T47D (cell line): ENCODE results near the gene CYSLTR2.

Experiments
- DNase-seq, 2 experiments: peaks; one replicate each; pipeline versions ENCODE4 v3.0.0 to v3.0.0-alpha.2; 2011 to 2012; ENCODE audit warnings: low read depth in 1 of 2, low spot score in 1 of 2
- JUND ChIP-seq: IDR thresholded peaks from 2 replicates; pipeline ENCODE4 v1.6.1; 2012; ENCODE audit warnings: low read depth
- in situ Hi-C: cut with HindIII; loops from 2 replicates; pipeline ENCODE4 v1.10.0; 2016; ENCODE audit warnings: low sequenced_read_pairs, low pct_unique_long_range_greater_than_20kb

Gene CYSLTR2

DNA sequence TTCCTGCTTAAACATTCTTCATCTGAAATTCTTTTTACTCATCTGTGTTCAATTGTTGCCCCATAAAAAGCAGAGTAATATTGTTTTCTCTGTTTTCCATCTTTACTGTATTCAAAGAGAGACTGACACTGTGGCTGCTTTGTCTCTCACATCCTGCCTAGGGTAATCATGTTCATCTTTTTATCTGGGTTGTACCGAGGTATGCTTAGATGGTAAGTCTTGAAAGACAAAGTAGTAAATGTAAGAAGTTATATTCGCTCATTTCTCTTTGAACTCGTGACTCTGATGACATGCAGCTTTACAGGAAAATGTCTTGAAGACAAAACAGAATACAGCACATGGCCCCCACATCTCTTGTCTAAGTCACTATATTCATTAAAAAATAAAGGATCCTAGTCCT, 20.0 kb upstream of the CYSLTR2 start:
- in situ Hi-C loops, result no loop called here
- no peak for TF ChIP-seq JUND
- DNase-seq, result no peak

GRCh38 chr13:48634636-48635035, 19.1 kb upstream of the CYSLTR2 start:
- in situ Hi-C loops, result no loop called here
- DNase-seq, result no peak
- TF ChIP-seq JUND, result no peak

- no peak for DNase-seq
- in situ Hi-C loops, result no loop called here
- TF ChIP-seq JUND, result no peak
Observed at GRCh38 chr13:48635478-48635877, 18.3 kb upstream of the CYSLTR2 start.

- in situ Hi-C loops, result no loop called here
- DNase-seq, result no peak
- TF ChIP-seq JUND, result no peak
Observed at GRCh38 chr13:48636550-48636949, 17.2 kb upstream of the CYSLTR2 start.

- no peak for DNase-seq
- TF ChIP-seq JUND, result no peak
- in situ Hi-C loops, result no loop called here
Observed at GRCh38 chr13:48637601-48638000, 16.1 kb upstream of the CYSLTR2 start.

- TF ChIP-seq JUND, result no peak
- in situ Hi-C loops, result no loop called here
- no peak for DNase-seq
Observed at GRCh38 chr13:48640767-48641166, 13.0 kb upstream of the CYSLTR2 start.

GRCh38 chr13:48641404-48641803, 12.3 kb upstream of the CYSLTR2 start:
- in situ Hi-C loops, result no loop called here
- no peak for DNase-seq
- TF ChIP-seq JUND, result no peak

DNA sequence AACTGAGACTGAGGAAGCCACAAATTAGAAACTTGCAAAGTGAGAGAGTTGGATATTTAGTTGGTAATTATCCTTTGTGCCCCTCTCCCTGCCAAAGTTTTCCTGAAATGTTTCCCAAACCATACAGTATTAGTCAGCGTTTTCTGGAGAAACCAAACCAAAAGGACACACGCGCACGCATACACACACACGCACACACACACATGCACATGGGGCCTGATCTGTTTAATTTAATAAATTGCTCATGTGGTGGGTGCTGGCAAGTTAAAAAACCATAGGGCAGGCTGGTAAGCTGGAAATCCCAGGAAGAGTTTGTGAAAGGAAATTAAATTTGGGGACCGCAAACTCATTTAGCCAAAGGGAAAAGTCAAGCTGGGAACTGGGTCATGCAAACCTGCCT, 11.7 kb upstream of the CYSLTR2 start:
- TF ChIP-seq JUND, result no peak
- in situ Hi-C loops, result no loop called here
- DNase-seq, result no peak

GRCh38 chr13:48643159-48643558, 10.6 kb upstream of the CYSLTR2 start:
- TF ChIP-seq JUND, result no peak
- DNase-seq, result no peak
- in situ Hi-C loops, result no loop called here

GRCh38 chr13:48644141-48644540, 9.6 kb upstream of the CYSLTR2 start:
- in situ Hi-C loops, result no loop called here
- TF ChIP-seq JUND, result no peak
- no peak for DNase-seq

DNA sequence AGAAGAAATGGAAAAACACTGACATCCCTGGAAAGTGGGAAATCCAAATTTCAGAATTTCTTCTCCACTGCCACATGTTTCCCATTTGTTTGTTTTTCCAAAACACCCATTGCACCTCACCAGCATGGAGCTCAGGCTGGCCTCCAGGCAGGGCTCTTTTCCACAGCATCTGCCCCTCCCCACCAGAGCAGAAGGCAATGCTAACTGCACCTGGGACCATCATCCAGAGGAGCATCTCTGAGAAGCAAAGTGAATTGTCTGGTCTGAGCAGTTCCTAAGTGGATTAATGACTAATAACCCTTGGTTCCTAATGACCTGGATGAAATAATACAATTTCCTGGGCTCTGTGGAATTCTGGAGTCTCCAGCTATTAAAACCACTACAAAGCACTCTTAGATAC, 8.8 kb upstream of the CYSLTR2 start:
- in situ Hi-C loops, result no loop called here
- no peak for DNase-seq
- TF ChIP-seq JUND, result no peak

DNA sequence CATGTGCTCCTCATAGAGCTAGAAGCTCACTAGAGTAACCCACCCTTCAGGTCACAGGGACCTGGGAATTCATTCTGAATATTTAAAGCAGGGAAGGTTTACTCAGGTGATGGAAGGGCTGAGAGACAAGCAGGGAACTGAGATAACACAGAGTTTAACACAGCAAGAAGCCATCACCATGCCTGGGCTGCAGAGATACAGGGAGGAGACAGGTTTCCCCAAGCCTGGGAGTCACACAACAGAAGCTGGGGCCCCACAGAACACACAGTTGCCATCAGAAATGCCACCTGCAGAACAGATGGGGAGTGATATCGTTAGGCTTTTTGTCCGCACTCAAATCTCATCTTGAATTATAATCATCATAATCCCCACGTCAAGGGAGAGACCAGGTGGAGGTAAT, 7.9 kb upstream of the CYSLTR2 start:
- no peak for DNase-seq
- TF ChIP-seq JUND, result no peak
- in situ Hi-C loops, result no loop called here

- no peak for TF ChIP-seq JUND
- no peak for DNase-seq
- in situ Hi-C loops, result no loop called here
Observed at GRCh38 chr13:48646791-48647190, 6.9 kb upstream of the CYSLTR2 start.

DNA sequence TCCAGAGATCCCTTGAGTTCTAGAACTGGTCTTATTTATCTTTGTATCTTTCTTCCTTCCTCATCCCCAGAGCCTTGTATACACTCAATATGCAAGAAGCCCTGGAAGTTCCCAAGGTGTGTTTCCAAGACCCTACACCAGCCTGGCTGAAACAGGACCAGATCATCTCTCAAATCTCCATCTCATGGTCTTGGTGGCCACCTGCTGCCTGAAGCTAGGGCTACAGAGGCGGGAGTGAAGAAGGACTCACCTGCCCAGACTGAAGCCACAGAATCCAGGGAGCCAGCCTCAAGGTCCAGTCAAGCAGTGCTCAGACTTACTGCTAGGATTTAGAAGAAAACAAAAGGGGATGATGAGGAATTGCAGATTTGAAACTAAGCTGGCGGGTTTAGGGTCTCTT, 6.1 kb upstream of the CYSLTR2 start:
- in situ Hi-C loops, result no loop called here
- peak in 1 of 2 experiments; percentile 6 for DNase-seq
- no peak for TF ChIP-seq JUND
